Measurements from ENCODE around the gene CAMK2D.
A peak's percentile ranks its signal among the peaks of the same experiment; 100 is the strongest.
"Not testable (repeated sequence)": the region's sequence is repeated elsewhere in the genome, so short reads cannot be mapped to it uniquely, and the experiment has no call there.

Gene CAMK2D

DNA sequence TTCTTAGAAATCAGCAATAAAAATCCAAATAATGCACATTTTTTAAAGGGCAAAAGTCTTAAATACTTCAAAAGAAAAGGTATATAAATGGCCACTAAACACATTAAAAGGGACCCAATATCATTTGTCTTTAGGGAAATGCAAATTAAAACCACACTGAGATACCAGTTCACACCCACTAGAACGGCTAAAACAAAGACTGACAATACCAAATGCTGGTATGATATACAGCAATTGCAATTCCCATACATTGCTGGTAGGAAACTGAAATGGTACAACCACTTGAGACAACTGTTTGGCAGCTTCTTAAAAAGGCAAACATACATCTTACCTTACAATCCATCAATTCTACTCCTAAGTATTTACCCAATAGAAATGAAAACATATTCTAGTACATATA is 33.7 kb downstream of the CAMK2D start:
- no peak for DNase-seq

DNA sequence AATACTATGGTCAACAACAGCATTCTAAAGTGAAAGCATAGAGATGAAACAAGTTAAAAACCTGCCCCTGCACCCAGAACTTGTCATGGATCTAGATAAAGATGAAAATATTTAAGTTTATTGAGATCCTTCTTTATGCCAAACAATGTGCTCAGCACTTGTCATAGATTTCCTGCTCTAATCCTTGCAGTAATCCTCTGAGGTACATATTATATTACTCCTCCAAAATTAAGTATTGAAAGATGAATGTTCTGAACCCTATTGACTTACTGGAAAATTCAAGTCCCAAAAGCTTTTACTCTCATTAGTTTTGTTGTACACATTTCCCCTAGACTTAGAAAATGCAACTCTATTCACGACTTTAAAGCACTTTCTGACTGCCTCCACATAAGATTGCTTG is 35.6 kb downstream of the CAMK2D start:
- DNase-seq, result no peak

DNA sequence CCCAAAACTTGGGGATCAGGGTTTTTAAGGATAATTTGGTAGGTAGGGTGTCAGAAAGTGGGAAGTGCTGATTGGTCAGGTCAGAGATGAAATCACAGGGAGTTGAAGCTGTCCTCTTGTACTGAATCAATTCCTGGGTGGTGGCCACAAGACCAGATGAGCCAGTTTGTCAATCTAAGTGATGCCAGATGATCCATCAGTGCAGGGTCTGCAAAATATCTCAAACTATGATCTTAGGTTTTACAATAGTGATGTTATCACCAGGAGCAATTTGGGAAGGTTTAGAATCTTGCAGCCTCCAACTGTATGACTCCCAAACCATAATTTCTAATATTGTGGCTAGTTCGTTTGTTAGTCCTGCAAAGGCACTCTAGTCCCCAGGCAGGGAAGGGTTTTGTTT is 43.3 kb downstream of the CAMK2D start:
- no peak for DNase-seq

GRCh38 chr4:113711883-113712662 is 49.5 kb downstream of the CAMK2D start:
- no peak for DNase-seq

- DNase-seq, result no peak
These were observed 53.3 kb downstream of the CAMK2D start for GRCh38 chr4:113708250-113708649.

DNA sequence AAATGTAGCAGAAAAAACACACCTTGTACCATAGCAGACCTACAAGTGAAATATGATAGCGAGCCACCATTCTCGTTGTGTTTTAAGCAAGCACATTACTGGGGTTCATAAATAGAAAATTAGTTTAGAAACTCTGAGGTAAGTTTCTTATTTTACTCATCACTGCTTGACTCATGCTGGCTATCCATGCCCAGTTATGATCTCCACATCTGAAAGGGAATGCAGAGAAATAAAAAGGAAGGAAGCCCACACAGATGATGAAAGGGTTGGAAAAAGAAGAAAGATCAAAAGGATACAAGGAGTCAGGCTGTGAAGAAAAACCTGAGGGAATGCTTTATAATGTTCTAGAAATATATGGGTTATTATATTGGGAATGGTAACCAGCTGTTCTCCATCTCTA is 54.5 kb downstream of the CAMK2D start:
- no peak for DNase-seq

GRCh38 chr4:113705097-113705496 is 56.4 kb downstream of the CAMK2D start:
- DNase-seq, result not testable (repeated sequence)

- DNase-seq, result not testable (repeated sequence)
These were observed 58.9 kb downstream of the CAMK2D start for GRCh38 chr4:113702596-113702995.

GRCh38 chr4:113701169-113701568 is 60.4 kb downstream of the CAMK2D start:
- no peak for DNase-seq

GRCh38 chr4:113700602-113701150 is 60.9 kb downstream of the CAMK2D start:
- no peak for DNase-seq

GRCh38 chr4:113699772-113700171 is 61.8 kb downstream of the CAMK2D start:
- no peak for DNase-seq

DNA sequence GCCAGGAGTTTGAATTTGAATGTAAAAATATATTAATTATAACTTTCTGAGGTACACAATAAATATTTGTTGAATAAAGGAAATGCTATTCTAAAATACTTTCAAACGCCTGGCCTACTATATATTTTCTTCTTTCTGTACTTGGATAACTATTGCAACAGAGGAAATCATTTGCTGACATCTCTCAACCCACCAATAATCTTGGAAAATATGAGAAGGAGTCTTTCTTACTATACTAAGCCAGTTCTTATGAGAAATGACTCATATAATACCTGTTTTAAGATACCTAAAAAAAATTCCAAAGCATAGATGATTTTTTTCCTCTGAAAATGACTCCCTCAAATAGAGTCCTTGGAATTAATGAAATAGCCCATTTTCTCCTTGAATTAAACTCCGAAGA is 64.1 kb downstream of the CAMK2D start:
- DNase-seq, result no peak

- no peak for DNase-seq
These were observed 66.0 kb downstream of the CAMK2D start for GRCh38 chr4:113695328-113696169.

GRCh38 chr4:113694008-113694407 is 67.5 kb downstream of the CAMK2D start:
- DNase-seq, result no peak

DNA sequence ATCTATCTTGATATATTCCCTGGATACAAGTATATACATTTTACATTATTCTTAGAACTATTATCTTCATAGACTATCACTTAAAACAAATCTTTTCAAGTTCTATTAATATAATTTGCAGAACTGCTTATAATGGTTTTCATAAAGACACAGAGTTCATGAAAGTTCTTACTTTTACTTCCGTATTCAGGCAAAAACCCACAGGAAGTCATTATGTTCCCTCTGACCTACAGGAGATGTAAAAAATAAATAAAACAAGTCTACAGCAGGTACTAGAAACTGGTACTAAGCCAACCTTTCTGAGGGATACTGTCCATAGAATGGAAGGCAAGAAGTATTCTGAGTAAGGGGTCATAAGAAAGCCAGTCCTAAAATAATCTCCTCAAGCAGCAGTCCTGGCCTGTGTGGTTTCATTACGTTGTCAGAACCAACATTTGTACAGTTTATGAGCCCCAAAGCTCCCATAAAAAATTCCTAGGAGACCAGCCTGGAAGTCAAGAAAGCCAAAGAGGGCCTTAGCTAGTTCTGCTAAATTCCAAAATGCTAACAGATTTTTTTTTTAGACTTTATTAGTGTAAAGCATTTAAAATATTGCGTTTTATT is 68.6 kb downstream of the CAMK2D start:
- DNase-seq, result no peak

GRCh38 chr4:113691676-113692075 is 69.9 kb downstream of the CAMK2D start:
- DNase-seq, result no peak

GRCh38 chr4:113689394-113689793 is 72.1 kb downstream of the CAMK2D start:
- DNase-seq, result no peak

DNA sequence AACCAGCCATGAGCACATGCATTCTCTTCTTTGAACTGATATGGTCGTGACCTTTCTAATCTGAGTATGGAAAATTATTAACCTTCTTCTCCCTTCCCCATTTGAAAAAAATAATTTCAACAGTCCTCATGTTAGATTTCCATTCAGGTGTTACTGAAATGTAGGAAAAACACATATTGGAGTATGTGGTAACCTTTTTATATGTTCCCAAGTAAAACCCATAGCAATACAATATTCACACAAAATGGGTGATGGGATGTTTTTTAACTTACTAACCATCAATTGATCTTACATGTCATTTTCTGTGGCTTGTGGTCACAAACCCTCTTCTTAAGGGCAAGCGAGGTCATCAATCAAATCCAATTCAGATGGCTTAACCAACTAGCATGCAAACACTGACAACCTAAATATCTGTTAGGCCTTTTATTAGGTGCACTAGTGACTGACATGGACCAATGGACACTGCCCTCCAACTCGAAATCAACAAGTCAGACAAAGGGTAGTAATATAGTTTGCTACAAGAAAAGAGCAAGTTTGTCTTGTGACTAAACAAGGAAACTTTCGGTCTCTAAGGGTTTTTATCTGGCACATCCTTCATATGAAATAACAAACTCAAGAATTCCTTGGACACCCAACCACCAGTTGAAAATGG is 74.3 kb downstream of the CAMK2D start:
- no peak for DNase-seq

DNA sequence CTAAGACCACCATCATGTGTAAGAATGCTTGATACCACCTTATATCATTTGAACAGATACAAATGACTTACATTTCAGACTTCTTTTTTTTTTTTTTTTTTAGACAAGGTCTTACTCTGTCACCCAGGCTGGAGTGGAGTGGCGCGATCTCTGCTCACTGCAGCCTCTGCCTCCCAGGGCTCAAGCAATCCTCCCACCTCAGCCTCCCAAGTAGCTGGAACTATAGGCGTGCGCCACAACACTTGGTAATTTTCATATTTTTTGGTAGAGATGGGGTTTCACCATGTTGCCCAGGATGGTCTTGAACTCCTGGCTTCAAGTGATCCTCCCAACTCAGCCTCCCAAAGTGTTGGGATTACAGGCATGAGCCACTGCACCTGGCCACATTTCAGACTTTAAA is 76.4 kb downstream of the CAMK2D start:
- DNase-seq, result not testable (repeated sequence)

DNA sequence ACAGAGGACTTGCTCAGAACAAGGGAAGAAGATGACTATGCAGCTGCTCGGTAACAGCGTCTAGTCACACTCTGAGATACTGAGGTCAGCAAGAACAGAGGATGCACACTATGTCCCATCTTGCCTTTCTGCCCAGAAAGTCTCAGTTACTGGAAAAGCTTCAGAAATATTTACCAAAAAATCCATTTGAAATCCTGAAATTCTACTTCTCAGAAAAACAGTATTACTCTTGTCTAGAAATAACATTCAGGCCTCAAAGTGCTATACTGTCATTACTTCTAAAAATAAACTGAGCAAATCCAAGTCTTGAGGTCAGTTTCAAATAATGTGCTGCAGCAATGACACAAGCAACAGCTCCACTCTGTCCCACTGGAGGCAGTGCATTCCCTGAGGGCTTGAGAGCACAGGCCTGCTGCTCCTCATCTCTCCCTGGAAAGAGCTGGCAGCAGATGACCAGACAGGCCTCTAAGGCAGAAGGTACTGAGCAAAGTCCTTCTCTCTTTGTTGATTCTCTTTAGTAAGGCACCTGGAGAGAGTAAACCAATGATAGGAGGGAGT is 76.9 kb downstream of the CAMK2D start:
- DNase-seq, result no peak

GRCh38 chr4:113682730-113683537 is 78.6 kb downstream of the CAMK2D start:
- peak; percentile 62 for DNase-seq

- no peak for DNase-seq
These were observed 82.9 kb downstream of the CAMK2D start for GRCh38 chr4:113678641-113679040.
